ENCODE results near the gene TRIM2. TPM values are rescaled to one million over a fixed set of nuclear protein-coding genes. Genes with fewer than 3 reads are reported as not detected.

Gene TRIM2
- total and polyA plus RNA-seq, 2 of the 8 experiments (the other 6 are each of a cell fraction or from before 2014, with no cell fraction given), result 34.0 to 59.8 TPM

- CTCF ChIA-PET (ENCODE audit: partially characterized antibody), result interaction anchor here (1.3 kb wide), 2 partner anchors 9 to 11 kb away, joined by 4 read pairs; no protein-coding TSS in a partner anchor
These were observed 39.2 kb downstream of the TRIM2 start for GRCh38 chr4:153243468-153243867.

More at GRCh38 chr4:153243468-153243867, 39.2 kb downstream of the TRIM2 start:
- TF ChIP-seq POLR2AphosphoS5 (IDR thresholded peaks at IDR 0.05; ENCODE audit: low read depth, low read length), result no peak
- TF ChIP-seq MAFK (IDR thresholded peaks at IDR 0.05; ENCODE audit: low read depth, low read length), result no peak
- H3K4me3 ChIP-seq (ENCODE audit: extremely low read depth in 1 of 4, insufficient read depth in 2 of 4, low read depth in 3 of 4, low read length in 4 of 4), result no peak overlapping the region
- H3K79me1 ChIP-seq (ENCODE audit: low read depth, low read length), result peaks cover 2% of the 10 kb centered on the region; the same call in 1 of the 2 replicates
- no peak overlapping the region for H3K23ac ChIP-seq (ENCODE audit: insufficient read length)
- no peak overlapping the region for H2BK12ac ChIP-seq (ENCODE audit: low read depth, low read length)
- no peaks in the 10 kb centered on the region for H3K9me3 ChIP-seq (ENCODE audit: insufficient read depth in 2 of 2, low read depth in 1 of 2, low read length in 1 of 2)
- H2BK15ac ChIP-seq (ENCODE audit: low read length), result no peak overlapping the region
- peaks cover 2 to 18% (median 9%) of the 10 kb centered on the region in 4 experiments for H3K4me1 ChIP-seq (replicated peaks in 1 of 4; ENCODE audit: control insufficient read depth in 3 of 4, insufficient read depth in 4 of 4, low read length in 3 of 4)
- no peak overlapping the region for H3K27ac ChIP-seq (ENCODE audit: low read depth, low read length)
- H3K79me2 ChIP-seq (ENCODE audit: control insufficient read depth in 1 of 2, insufficient read depth in 2 of 2, low read length in 2 of 2), result no peaks in the 10 kb centered on the region
- H3K14ac ChIP-seq (ENCODE audit: insufficient read length), result no peak overlapping the region
- H2BK20ac ChIP-seq (ENCODE audit: low read length), result no peak overlapping the region
- DNase-seq (ENCODE audit: low read depth in 1 of 2, low spot score in 2 of 2), result no peak
- H3K56ac ChIP-seq (replicated peaks; ENCODE audit: insufficient read length, low read depth, low read length), result no peak overlapping the region
- no peak overlapping the region for H3K18ac ChIP-seq (ENCODE audit: extremely low read depth, low read length)
- H3K23me2 ChIP-seq (ENCODE audit: low read depth, low read length), result peaks cover 1% of the 10 kb centered on the region; the same call in 1 of the 2 replicates
- H4K5ac ChIP-seq (ENCODE audit: insufficient read length, low read depth, low read length), result no peak overlapping the region
- no peak overlapping the region for H3K4me2 ChIP-seq (ENCODE audit: insufficient read depth in 1 of 2, low read depth in 2 of 2, low read length in 2 of 2)
- no peaks in the 10 kb centered on the region for H3K36me3 ChIP-seq (ENCODE audit: control insufficient read depth in 2 of 4, insufficient read depth in 4 of 4, low read length in 3 of 4)
- no peak for FAIRE-seq
- H3K9ac ChIP-seq (replicated peaks in 1 of 4; ENCODE audit: extremely low read depth in 1 of 4, low read depth in 3 of 4, low read length in 3 of 4), result no peak overlapping the region
- POLR2A ChIA-PET (ENCODE audit: partially characterized antibody), result interaction anchor here (1.4 to 1.6 kb wide), 2 partner anchors 11 to 17 kb away, joined by 3 to 4 read pairs; no protein-coding TSS in a partner anchor
- H4K20me1 ChIP-seq (replicated peaks in 1 of 2; ENCODE audit: control insufficient read depth in 1 of 2, insufficient read depth in 2 of 2, low read length in 2 of 2), result no peaks in the 10 kb centered on the region
- H2BK5ac ChIP-seq (ENCODE audit: low read depth, low read length), result no peak overlapping the region
- no peak overlapping the region for H4K8ac ChIP-seq (ENCODE audit: extremely low read depth, insufficient read depth, low read length)
- no peak overlapping the region for H2AK5ac ChIP-seq (ENCODE audit: low read depth, low read length)
- no peaks in the 10 kb centered on the region for H3K27me3 ChIP-seq (replicated peaks in 1 of 4; ENCODE audit: control insufficient read depth in 3 of 4, extremely low read depth in 1 of 4, insufficient read depth in 3 of 4, low read length in 3 of 4)
- H3K4ac ChIP-seq (replicated peaks; ENCODE audit: insufficient read length, low read depth, low read length), result no peak overlapping the region
- H2BK120ac ChIP-seq (replicated peaks; ENCODE audit: low read depth, low read length), result no peak overlapping the region
- no peak overlapping the region for H4K91ac ChIP-seq (replicated peaks; ENCODE audit: insufficient read length, low read length)
- H2AFZ ChIP-seq (ENCODE audit: low read length), result no peak overlapping the region
